Pancreas (tissue), 10 donors: ENCODE data around the gene TBC1D17. TPM values are rescaled to one million over a fixed set of nuclear protein-coding genes. Genes with fewer than 3 reads are reported as not detected.

Experiments
- ATAC-seq, 4 donors: fragments of 200-7000 bp; cut with Tn5 transposase; one replicate each; pipeline versions ENCODE4 v1.8.0 to v1.9.1; 2020; ENCODE audit warnings: mild to moderate bottlenecking in 4 of 4, moderate library complexity in 4 of 4
- DNase-seq, 6 donors: peaks; one replicate each; pipeline ENCODE4 v3.0.0-alpha.2; 2020
- FAIRE-seq: peaks from 2 replicates; lab custom pipeline; 2012; peaks lifted over from hg19 to GRCh38; lab: Jason Lieb, UNC
- H3K27ac ChIP-seq, 4 donors: fragments of 200-600 bp; sonication (generic); 1 replicate in 3 of 4; 2 replicates in 1 of 4; pipeline versions ENCODE4 v1.5.0 to v1.8.0; 2020
- H3K27me3 ChIP-seq, 4 donors: fragments of 200-600 bp; one replicate each; pipeline ENCODE4 v1.8.0; 2021
- H3K36me3 ChIP-seq, 3 donors: fragments of 200-600 bp; sonication (generic) in 1 of 3; one replicate each; pipeline versions ENCODE4 v1.5.0 to v1.8.0; 2020 to 2021
- H3K4me1 ChIP-seq, 3 donors: fragments of 200-600 bp; one replicate each; pipeline ENCODE4 v1.8.0; 2021
- H3K4me3 ChIP-seq, 4 donors: fragments of 200-600 bp; sonication (generic) in 2 of 4; one replicate each; pipeline versions ENCODE4 v1.5.0 to v1.8.0; 2020 to 2021
- H3K9me3 ChIP-seq, 4 donors: fragments of 200-600 bp; one replicate each; pipeline ENCODE4 v1.8.0; 2021
- WGBS, 2 donors: extraction: QIAGEN DNeasy Blood & Tissue Kit; methylation state at CpG; one replicate each; pipeline ENCODE4 v1.1.7; 2013; 5-methylcytosine and 5-hydroxymethylcytosine counted together
- intact Hi-C, 3 donors: fragments of 100-400 bp; cut with DNase I; formaldehyde crosslinking; loops; one replicate each; pipeline versions ENCODE4 v1.11.1 to v1.14.2; 2022
- polyA plus RNA-seq, 2 donors: library from polyadenylated mRNA; stranded (reverse); fragments of 200-250 nt; gene quantifications; one replicate each; pipeline ENCODE4 v1.2.3, GENCODE V29; 2013
- total RNA-seq, 6 donors: library from RNA; stranded (reverse); fragmentation: NEBNext Ultra II Directional in 4 of 6; extraction: Animal tissue kit (Norgen Biotek cat#: 25700) in 4 of 6; gene quantifications; one replicate each; pipeline versions ENCODE4 v1.2.1 to v1.2.4, GENCODE V29; 2021 to 2023
- TF ChIP-seq, protein P1 (sequence below), 4 donors: fragments of 200-600 bp; sonication (generic) in 3 of 4; IDR thresholded peaks; one replicate each; pipeline versions ENCODE4 v1.5.0 to v1.8.0; 2021; ENCODE audit warnings: antibody characterized with exemption in 4 of 4
- donor health status: healthy with polysubstance abuse.
- donor health status: DM: no; HTN: no; CAD: no; lungs with moderate emphysema.
- donor health status: DM: no; HTN: no; CAD: no.
- donor health status: control.
- donor health status: control.
- donor health status: Bipolar disorder and iron deficiency.
- donor health status: DM: yes; HTN: yes; CAD: no.
- donor health status: DM: no; HTN: no; CAD: no.
- donor health status: DM: no; HTN: no; CAD: no.
- donor health status: DM: yes; HTN: yes; CAD: no.

TBC1D17 gene
- total and polyA plus RNA-seq, 8 donors: 21.0 to 99.3 (median 31.3) TPM

DNA sequence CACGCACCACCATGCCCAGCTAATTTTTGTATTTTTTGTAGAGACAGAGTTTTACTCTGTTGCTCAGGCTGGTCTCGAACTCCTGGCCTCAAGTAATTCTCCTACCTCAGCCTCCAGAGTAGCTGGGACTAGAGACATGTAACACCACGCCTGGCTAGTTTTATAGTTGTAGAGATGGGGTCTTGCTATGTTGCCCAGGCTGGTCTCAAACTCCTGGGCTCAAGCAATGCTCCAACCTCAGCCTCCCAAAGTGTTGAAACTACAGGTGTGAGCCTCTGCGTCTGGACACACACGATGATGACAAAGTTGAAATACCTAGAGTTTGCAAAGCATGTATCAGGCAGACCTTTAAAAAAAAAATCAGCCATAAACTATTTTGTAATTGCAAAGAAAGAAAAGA lies 31.1 kb upstream of the TBC1D17 start:
- no peak for FAIRE-seq
- no peak overlapping the region for H3K27ac ChIP-seq
- no peak overlapping the region for H3K4me3 ChIP-seq
- H3K36me3 ChIP-seq: no peaks in the 10 kb centered on the region
- no peak for DNase-seq
- intact Hi-C loops: no loop called here
- no peaks in the 10 kb centered on the region for H3K9me3 ChIP-seq
- no peaks in the 10 kb centered on the region for H3K27me3 ChIP-seq
- 67 to 84% methylated on average over 5 of the region's 5 CpGs for WGBS, 2 donors
- TF ChIP-seq, protein P1, sequence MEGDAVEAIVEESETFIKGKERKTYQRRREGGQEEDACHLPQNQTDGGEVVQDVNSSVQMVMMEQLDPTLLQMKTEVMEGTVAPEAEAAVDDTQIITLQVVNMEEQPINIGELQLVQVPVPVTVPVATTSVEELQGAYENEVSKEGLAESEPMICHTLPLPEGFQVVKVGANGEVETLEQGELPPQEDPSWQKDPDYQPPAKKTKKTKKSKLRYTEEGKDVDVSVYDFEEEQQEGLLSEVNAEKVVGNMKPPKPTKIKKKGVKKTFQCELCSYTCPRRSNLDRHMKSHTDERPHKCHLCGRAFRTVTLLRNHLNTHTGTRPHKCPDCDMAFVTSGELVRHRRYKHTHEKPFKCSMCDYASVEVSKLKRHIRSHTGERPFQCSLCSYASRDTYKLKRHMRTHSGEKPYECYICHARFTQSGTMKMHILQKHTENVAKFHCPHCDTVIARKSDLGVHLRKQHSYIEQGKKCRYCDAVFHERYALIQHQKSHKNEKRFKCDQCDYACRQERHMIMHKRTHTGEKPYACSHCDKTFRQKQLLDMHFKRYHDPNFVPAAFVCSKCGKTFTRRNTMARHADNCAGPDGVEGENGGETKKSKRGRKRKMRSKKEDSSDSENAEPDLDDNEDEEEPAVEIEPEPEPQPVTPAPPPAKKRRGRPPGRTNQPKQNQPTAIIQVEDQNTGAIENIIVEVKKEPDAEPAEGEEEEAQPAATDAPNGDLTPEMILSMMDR (IDR thresholded peaks at IDR 0.05): no peak
- no peak for ATAC-seq
- H3K4me1 ChIP-seq: peaks cover 0 to 6% (median 0%) of the 10 kb centered on the region in 3 donors

DNA sequence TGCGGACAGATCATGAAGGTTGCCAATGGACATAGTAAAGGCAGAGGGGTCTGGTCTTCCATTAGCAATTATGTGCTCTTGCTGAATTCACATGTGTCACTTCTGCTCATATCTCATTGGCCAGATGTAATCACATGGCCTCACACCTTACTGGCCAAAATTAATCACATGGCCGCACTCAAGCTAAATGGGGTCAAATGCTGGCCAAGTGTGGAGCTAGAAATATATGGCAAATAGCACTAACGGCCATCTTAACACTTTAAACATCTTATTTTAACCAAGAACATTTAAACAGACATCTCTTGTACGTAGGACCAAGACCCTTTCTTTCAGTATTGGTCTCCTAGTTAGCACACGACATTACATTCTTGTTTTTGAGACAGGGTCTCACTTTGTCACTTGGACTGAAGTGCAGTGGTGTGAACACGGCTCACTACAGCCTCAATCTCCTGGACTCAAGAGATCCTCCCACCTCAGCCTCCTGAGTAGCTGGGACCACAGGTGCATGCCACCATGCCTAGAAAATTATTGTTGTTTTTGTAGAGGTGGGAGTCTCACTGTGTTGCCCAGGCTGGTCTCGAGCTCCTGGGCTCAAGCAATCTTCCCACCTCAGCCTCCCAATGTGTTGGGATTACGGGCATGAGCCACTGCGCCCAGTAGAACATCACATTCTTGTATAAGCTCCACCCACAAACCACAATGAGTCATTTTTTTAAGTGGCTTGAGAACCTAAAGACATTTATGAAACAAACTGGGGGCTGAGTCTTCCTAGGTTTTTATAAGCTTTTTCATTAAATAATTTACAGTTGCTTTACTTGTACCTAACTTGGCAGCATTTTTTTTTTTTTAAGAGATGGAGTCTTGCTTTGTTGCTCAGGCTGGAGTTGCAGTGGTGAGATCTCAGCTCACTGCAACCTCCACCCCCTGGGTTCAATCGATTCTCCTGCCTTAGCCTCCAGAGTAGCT lies 29.5 kb upstream of the TBC1D17 start:
- 94% methylated on average over 10 of the region's 10 CpGs for WGBS, 2 donors
- Histone ChIP-seq H3K4me1 (peaks cover 0 to 9% (median 0%) of the 10 kb centered on the region in 3 donors), H3K27me3 (no peaks in the 10 kb centered on the region), H3K9me3 (no peaks in the 10 kb centered on the region), H3K4me3 (no peak overlapping the region), H3K27ac (no peak overlapping the region), H3K36me3 (no peaks in the 10 kb centered on the region)
- FAIRE-seq: no peak
- TF ChIP-seq, protein P1 (IDR thresholded peaks at IDR 0.05): no peak
- intact Hi-C loops: no loop called here
- DNase-seq: no peak
- no peak for ATAC-seq

DNA sequence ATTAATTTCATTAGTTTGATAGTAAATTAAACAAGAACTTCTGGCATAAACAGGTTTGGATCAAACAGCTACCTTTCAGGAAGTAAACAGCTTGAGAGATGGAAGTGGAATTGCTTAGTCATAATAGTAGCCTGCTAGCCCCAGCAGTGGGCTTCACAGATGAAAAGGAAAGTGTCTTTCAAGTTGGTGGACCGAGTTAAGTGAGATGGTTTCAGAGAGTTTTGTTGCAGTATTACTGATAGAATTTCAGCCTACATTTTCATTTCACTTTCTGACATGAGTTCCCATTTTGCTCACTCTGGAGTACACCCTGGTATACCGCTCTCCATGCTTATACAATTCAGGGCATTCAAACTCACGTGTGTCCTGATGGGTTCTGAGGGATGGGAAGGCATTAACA lies 28.6 kb upstream of the TBC1D17 start:
- DNase-seq (no peak), FAIRE-seq (no peak), ATAC-seq (no peak)
- no peaks in the 10 kb centered on the region for H3K9me3 ChIP-seq
- peaks cover 0 to 9% (median 0%) of the 10 kb centered on the region in 3 donors for H3K4me1 ChIP-seq
- TF ChIP-seq, protein P1 (IDR thresholded peaks at IDR 0.05): no peak
- intact Hi-C loops: no loop called here
- no peaks in the 10 kb centered on the region for H3K36me3 ChIP-seq
- H3K27ac ChIP-seq: no peak overlapping the region
- WGBS, 2 donors: 92 to 95% methylated on average over 3 of the region's 3 CpGs
- H3K27me3 ChIP-seq: no peaks in the 10 kb centered on the region
- no peak overlapping the region for H3K4me3 ChIP-seq

DNA sequence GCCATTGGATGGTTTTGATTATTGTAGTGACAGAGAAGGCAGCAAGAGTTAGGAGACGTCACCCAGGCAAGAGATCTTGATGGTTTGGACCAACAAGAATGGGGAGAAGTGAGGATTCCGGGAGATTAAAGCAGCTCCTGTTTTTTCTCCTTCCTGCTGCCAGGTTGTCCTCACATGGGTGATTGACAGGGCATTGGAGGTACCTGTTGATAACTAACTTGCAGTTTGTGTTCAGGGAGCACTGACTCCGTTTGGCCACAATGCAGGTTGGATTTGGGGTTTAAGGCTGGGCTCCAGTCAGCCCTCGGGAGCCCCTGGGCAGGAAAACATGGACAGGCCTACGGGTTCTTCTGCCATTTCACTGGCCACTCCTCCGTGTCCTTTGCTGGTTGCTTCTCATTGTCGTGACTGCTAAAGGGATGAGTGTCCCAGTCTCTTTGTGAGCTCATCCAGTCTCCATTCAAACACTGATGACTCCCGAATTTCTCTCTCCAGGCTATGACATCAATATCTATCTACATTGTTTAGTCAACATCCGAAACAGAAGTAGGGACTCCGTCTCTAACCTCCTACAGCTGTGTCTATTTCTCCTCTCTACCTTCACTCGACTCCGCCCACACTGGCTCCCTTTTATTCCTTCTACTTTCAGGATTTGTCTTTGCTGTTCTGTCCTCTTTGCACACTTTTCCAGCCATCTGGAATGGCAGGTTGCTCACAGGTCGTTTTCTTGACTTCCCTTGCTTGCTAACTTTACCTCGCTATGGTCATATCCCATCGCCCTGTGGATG lies 27.9 kb upstream of the TBC1D17 start:
- Histone ChIP-seq H3K4me3 (peak overlapping the region in 3 of 4 donors; percentile 77 to 93 (median 93)), H3K27ac (peak overlapping the region in 2 of 4 donors; percentile 100)

More for the DNA sequence above, 27.9 kb upstream of the TBC1D17 start:
- no peaks in the 10 kb centered on the region for H3K27me3 ChIP-seq
- ATAC-seq (no peak), FAIRE-seq (no peak), DNase-seq (peak in 1 of 6 donors; percentile 21)
- TF ChIP-seq, protein P1 (IDR thresholded peaks at IDR 0.05): no peak
- no peaks in the 10 kb centered on the region for H3K9me3 ChIP-seq
- 86 to 88% methylated on average over 15 of the region's 15 CpGs for WGBS, 2 donors
- intact Hi-C loops: no loop called here
- no peaks in the 10 kb centered on the region for H3K36me3 ChIP-seq
- H3K4me1 ChIP-seq: peaks cover 0 to 9% (median 0%) of the 10 kb centered on the region in 3 donors
